AG09309 (cell line): ENCODE results near the gene TREM2.

Experiments
- DNase-seq: peaks from one replicate; pipeline ENCODE4 v3.0.0-alpha.2; 2010; ENCODE audit warnings: low read depth
- H3K4me3 ChIP-seq: 2 replicates; pipeline ENCODE4 v1.5.1; 2011; ENCODE audit warnings: mild to moderate bottlenecking, low read depth, low read length, moderate library complexity; ENCODE audit not compliant: control insufficient read depth
- TF ChIP-seq, protein P1 (sequence below): IDR thresholded peaks from 2 replicates; pipeline ENCODE4 v1.5.1; 2011; ENCODE audit warnings: mild to moderate bottlenecking, low read depth, low read length, inconsistent platforms; ENCODE audit not compliant: insufficient read depth, control insufficient read depth; ENCODE audit errors: missing control alignments

The TREM2 gene

GRCh38 chr6:41174610-41175009 lies 11.7 kb upstream of the TREM2 start:
- TF ChIP-seq, protein P1, sequence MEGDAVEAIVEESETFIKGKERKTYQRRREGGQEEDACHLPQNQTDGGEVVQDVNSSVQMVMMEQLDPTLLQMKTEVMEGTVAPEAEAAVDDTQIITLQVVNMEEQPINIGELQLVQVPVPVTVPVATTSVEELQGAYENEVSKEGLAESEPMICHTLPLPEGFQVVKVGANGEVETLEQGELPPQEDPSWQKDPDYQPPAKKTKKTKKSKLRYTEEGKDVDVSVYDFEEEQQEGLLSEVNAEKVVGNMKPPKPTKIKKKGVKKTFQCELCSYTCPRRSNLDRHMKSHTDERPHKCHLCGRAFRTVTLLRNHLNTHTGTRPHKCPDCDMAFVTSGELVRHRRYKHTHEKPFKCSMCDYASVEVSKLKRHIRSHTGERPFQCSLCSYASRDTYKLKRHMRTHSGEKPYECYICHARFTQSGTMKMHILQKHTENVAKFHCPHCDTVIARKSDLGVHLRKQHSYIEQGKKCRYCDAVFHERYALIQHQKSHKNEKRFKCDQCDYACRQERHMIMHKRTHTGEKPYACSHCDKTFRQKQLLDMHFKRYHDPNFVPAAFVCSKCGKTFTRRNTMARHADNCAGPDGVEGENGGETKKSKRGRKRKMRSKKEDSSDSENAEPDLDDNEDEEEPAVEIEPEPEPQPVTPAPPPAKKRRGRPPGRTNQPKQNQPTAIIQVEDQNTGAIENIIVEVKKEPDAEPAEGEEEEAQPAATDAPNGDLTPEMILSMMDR: no peak
- DNase-seq: no peak
- no peak overlapping the region for H3K4me3 ChIP-seq

- TF ChIP-seq, protein P1: no peak
- DNase-seq: no peak
- no peak overlapping the region for H3K4me3 ChIP-seq
These were observed 9.0 kb upstream of the TREM2 start for GRCh38 chr6:41171908-41172307.

- TF ChIP-seq, protein P1: no peak
- H3K4me3 ChIP-seq: no peak overlapping the region
- DNase-seq: no peak
These were observed 7.7 kb upstream of the TREM2 start for GRCh38 chr6:41170547-41171160.

DNA sequence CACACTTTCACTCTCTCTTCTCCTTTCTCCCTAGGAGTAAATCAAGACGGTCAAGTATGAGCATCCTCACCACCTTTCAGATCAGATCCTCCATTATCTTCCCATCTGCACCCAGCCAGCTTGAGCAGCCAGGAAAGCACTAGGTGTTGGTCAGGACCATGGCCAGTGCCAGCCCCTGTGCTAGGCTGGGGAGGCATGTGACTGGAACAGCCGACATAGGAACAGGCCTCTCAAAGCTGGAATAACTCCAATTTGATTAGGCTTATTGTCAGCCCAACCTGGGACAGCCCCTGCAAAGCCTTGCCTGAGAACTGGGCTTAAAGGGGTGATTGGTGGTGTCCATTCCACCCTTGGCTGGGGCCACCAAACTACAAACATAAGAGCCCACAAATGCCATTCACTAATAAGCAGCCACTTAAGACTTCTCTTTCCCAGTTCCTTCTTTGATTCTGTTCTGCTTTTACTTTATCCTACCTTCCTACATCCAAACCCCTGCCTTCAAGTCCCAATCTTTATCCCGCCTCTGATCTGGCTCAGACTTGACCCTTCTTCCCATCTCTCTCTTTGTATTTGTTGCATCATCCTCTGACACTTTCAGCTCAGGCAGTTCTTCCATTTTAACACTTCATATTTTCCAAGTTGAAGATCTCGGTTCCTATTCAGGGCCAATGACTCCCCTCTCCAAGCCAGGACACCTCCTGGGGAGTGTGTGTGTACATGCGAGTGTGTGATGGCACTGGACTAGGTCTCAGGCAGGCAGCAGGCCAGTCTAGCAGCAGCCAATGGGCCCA lies 4.5 kb upstream of the TREM2 start:
- no peak for DNase-seq
- no peak overlapping the region for H3K4me3 ChIP-seq
- TF ChIP-seq, protein P1: no peak

DNA sequence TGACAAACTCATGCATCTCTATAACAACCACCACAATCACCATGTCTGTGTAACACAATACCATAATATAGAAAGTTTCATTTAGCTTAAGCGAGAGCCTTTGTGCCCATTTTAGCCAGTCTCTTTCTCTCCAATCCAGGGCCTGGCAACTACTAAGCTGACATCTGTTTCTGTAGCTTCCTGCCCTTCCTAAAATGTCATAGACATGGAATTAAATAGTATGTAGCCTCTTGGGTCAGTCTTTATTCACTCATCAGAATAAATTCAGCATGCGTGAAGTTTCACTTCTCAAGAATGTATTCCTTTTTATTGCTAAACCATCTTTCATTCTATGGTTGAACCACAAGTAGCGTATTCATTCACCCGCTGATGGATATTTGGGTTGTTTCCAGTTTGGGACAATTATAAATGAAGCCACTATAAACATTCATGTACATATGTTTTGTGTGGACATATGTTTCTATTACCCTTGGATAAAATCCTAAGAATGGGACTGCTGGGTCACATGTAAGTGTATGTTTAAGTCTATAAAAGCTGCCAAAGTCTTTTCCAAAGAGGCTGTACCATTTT lies 1.7 kb upstream of the TREM2 start:
- TF ChIP-seq, protein P1: no peak
- no peak overlapping the region for H3K4me3 ChIP-seq
- DNase-seq: no peak

- TF ChIP-seq, protein P1: no peak
- no peak overlapping the region for H3K4me3 ChIP-seq
- DNase-seq: no peak
These were observed 452 bp upstream of the TREM2 start for GRCh38 chr6:41163419-41163717.
